Measurements from ENCODE around the gene MOB3B.

DNA sequence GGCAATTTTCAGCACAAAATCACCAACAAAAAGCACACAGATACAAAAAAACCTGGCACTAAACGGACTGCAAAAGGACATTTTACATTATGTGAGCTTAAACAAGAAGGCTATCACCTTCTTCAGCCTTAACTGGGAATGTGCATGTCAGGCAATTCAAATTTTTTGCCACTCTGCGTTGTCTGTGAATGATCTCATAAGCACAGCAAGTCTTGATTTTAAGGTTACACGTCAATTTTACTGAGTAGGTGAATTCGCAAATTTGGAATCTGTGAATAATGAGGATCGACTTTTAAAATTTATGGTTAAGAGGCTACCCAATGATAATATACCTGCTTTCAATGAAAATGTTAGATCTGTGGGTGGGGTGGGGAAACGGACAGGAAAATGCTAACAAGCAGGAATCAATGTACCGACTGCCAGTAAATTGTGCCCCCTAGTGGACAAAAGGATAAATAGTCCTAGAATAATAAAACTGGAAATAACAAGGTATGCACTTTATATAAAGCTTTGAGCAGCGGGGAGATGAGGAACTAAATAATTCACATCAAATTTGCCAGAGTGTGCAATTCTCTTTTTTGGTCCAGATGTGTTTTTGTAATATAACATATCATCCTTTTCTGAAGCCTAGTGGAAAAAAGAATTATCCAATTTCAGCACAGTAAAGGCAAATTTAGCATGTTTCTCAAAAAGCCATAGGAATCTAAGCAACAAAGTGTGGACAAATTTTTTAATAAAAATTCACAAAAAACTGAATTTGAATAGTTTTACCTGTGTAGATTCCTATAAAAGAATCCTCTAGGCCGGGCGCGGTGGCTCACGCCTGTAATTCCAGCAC lies 253.2 kb downstream of the MOB3B start:
- TF ChIP-seq, protein P1, sequence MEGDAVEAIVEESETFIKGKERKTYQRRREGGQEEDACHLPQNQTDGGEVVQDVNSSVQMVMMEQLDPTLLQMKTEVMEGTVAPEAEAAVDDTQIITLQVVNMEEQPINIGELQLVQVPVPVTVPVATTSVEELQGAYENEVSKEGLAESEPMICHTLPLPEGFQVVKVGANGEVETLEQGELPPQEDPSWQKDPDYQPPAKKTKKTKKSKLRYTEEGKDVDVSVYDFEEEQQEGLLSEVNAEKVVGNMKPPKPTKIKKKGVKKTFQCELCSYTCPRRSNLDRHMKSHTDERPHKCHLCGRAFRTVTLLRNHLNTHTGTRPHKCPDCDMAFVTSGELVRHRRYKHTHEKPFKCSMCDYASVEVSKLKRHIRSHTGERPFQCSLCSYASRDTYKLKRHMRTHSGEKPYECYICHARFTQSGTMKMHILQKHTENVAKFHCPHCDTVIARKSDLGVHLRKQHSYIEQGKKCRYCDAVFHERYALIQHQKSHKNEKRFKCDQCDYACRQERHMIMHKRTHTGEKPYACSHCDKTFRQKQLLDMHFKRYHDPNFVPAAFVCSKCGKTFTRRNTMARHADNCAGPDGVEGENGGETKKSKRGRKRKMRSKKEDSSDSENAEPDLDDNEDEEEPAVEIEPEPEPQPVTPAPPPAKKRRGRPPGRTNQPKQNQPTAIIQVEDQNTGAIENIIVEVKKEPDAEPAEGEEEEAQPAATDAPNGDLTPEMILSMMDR (conservative IDR thresholded peaks at IDR 0.05 in 1 of 2, IDR thresholded peaks at IDR 0.05 in 1 of 2; ENCODE audit: low read depth in 1 of 2, low read length in 2 of 2): peak; percentile 61 to 67
- no peak for TF ChIP-seq EZH2 (IDR thresholded peaks at IDR 0.05; ENCODE audit: low read length, missing control alignments)
